Muscle of leg (tissue), 11 donors: ENCODE data around the gene RCSD1. TPM values are rescaled to one million over a fixed set of nuclear protein-coding genes. Genes with fewer than 3 reads are reported as not detected.

Experiments
- DNase-seq: peaks from one replicate; pipeline ENCODE4 v3.0.0; 2013
- H3K27ac ChIP-seq: one replicate; pipeline ENCODE4 v1.5.1; 2013; ENCODE audit warnings: mild to moderate bottlenecking, low read length, control low read depth
- H3K27me3 ChIP-seq: one replicate; pipeline ENCODE4 v1.6.1; 2013; ENCODE audit warnings: low read length; ENCODE audit not compliant: control insufficient read depth, insufficient read depth
- H3K36me3 ChIP-seq: one replicate; pipeline ENCODE4 v1.6.1; 2013; ENCODE audit warnings: low read length; ENCODE audit not compliant: control insufficient read depth, insufficient read depth
- H3K4me1 ChIP-seq: one replicate; pipeline ENCODE4 v1.6.1; 2013; ENCODE audit warnings: low read length; ENCODE audit not compliant: control insufficient read depth, insufficient read depth
- H3K4me3 ChIP-seq: one replicate; pipeline ENCODE4 v1.5.1; 2013; ENCODE audit warnings: low read length, control low read depth
- H3K9me3 ChIP-seq: replicated peaks from 2 replicates; pipeline ENCODE4 v1.6.1; 2013; ENCODE audit warnings: low read depth, low read length; ENCODE audit not compliant: control insufficient read depth
- WGBS: methylation state at CpG from one replicate; pipeline ENCODE4 v1.1.5; 2013; ENCODE audit warnings: missing lambda C conversion rate; ENCODE audit not compliant: insufficient coverage; 5-methylcytosine and 5-hydroxymethylcytosine counted together
- polyA plus RNA-seq, 8 donors: library from polyadenylated mRNA; unstranded; fragments of 120-200 nt; gene quantifications; one replicate each; pipeline versions ENCODE4 v1.2.1 to v1.2.3, GENCODE V29; 2013; ENCODE audit warnings: inconsistent platforms in 1 of 8, low replicate concordance in 1 of 8; ENCODE audit not compliant: insufficient read length in 8 of 8, insufficient read depth in 1 of 8
- total RNA-seq: library from RNA; stranded (reverse); fragments of 120-200 nt; gene quantifications from one replicate; pipeline ENCODE4 v1.2.4, GENCODE V29; 2013

Gene RCSD1
- total and polyA plus RNA-seq, 9 donors: 31.4 to 60.6 (median 40.8) TPM

DNA sequence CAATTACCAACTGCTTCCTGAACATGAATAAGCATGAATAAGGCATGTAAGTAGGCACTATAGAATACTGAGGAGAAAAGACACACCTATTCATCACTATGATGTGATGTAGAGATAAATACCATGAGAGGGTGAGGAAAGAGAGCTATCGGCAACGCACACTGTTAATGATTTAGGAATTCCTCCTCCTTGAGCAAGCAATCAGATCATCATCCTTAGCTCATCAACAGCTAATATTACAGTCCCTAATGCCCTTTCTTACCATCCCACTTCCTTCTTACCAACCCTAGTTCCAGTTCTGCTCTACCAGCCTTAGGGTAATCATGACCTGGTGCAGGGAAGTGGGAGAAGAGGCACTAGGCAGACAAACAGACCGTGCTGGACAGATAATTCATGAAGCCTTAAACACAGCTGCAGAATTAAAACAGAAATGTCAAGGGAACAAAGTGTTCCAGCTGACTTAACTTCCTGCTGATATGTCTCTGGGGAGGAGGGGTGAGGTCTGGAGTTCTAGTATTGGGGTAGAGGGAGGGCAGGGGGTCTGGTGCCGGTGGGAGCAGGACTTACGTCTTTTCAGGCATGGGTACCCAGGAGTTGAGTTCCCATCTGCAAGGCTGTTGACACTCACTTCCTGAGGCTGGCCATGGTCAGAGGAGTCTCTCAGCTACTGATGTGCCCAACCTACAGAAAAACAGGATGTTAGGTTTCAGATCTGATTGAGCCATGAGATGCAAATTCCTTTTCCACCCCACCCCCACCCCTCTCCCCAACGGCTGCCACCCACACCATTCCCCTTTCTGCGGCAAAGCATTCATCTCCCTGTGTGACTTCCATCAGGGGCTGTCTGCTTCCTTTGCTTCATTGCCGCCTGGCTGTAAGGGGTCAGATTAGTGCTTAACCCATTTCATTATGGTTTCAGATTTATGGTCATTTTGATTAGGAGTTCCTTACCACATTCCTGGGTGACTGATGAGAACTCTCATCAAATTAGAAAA, 12.6 kb upstream of the RCSD1 start:
- Histone ChIP-seq H3K36me3 (no peaks in the 10 kb centered on the region), H3K27ac (no peak overlapping the region), H3K27me3 (no peaks in the 10 kb centered on the region), H3K9me3 (peaks cover 6% of the 10 kb centered on the region), H3K4me3 (no peak overlapping the region), H3K4me1 (peaks cover 7% of the 10 kb centered on the region)
- peak; percentile 59 for DNase-seq
- WGBS: 17% methylated on average over 1 of the region's 8 CpGs

- H3K27ac ChIP-seq: no peak overlapping the region
- H3K27me3 ChIP-seq: no peaks in the 10 kb centered on the region
- H3K36me3 ChIP-seq: no peaks in the 10 kb centered on the region
- H3K9me3 ChIP-seq: peaks cover 6% of the 10 kb centered on the region
- WGBS: 85% methylated on average over 10 of the region's 13 CpGs
- no peak for DNase-seq
- peaks cover 7% of the 10 kb centered on the region for H3K4me1 ChIP-seq
- no peak overlapping the region for H3K4me3 ChIP-seq
Measured at GRCh38 chr1:167618366-167618765, 11.7 kb upstream of the RCSD1 start.

GRCh38 chr1:167618789-167619188, 11.2 kb upstream of the RCSD1 start:
- Histone ChIP-seq H3K36me3 (no peaks in the 10 kb centered on the region), H3K4me1 (peaks cover 7% of the 10 kb centered on the region), H3K4me3 (no peak overlapping the region), H3K27ac (no peak overlapping the region), H3K27me3 (no peaks in the 10 kb centered on the region), H3K9me3 (peaks cover 6% of the 10 kb centered on the region)
- no CpG with 5 or more reads among the region's 3 CpGs for WGBS
- no peak for DNase-seq

DNA sequence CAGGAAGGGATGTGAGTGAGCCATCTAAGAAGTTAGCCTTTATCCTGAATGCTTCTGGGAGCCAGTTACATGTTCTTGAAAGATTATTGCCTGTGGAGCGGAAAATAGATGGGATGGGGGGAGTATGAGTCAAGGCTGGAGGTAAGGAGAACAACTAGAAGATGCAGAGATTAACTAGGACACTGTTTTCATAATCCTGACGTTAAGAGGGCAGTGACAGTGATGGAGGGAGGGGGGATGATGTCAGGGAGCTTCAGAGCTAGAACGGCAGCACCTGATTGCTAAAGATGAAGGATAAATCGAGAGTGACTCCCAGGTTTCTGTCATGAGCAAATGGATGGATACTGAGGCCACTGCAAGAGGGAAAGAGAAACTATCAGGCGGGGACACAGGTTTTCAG, 10.0 kb upstream of the RCSD1 start:
- H3K9me3 ChIP-seq: peaks cover under 1% of the 10 kb centered on the region
- H3K4me1 ChIP-seq: peaks cover 7% of the 10 kb centered on the region
- H3K36me3 ChIP-seq: no peaks in the 10 kb centered on the region
- no peak for DNase-seq
- H3K4me3 ChIP-seq: no peak overlapping the region
- H3K27ac ChIP-seq: no peak overlapping the region
- 57% methylated on average over 4 of the region's 5 CpGs for WGBS
- H3K27me3 ChIP-seq: no peaks in the 10 kb centered on the region

- H3K27me3 ChIP-seq: no peaks in the 10 kb centered on the region
- H3K36me3 ChIP-seq: no peaks in the 10 kb centered on the region
- no peak for DNase-seq
- WGBS: no CpG with 5 or more reads among the region's 4 CpGs
- H3K27ac ChIP-seq: no peak overlapping the region
- no peak overlapping the region for H3K4me3 ChIP-seq
- H3K9me3 ChIP-seq: no peaks in the 10 kb centered on the region
- peaks cover 7% of the 10 kb centered on the region for H3K4me1 ChIP-seq
Measured at GRCh38 chr1:167621780-167622313, 8.2 kb upstream of the RCSD1 start.

- H3K27me3 ChIP-seq: no peaks in the 10 kb centered on the region
- no peaks in the 10 kb centered on the region for H3K36me3 ChIP-seq
- no peak overlapping the region for H3K4me3 ChIP-seq
- H3K4me1 ChIP-seq: peaks cover 12% of the 10 kb centered on the region
- DNase-seq: no peak
- H3K27ac ChIP-seq: no peak overlapping the region
- no CpG with 5 or more reads among the region's 3 CpGs for WGBS
- H3K9me3 ChIP-seq: no peaks in the 10 kb centered on the region
Measured at GRCh38 chr1:167623951-167624350, 6.1 kb upstream of the RCSD1 start.

DNA sequence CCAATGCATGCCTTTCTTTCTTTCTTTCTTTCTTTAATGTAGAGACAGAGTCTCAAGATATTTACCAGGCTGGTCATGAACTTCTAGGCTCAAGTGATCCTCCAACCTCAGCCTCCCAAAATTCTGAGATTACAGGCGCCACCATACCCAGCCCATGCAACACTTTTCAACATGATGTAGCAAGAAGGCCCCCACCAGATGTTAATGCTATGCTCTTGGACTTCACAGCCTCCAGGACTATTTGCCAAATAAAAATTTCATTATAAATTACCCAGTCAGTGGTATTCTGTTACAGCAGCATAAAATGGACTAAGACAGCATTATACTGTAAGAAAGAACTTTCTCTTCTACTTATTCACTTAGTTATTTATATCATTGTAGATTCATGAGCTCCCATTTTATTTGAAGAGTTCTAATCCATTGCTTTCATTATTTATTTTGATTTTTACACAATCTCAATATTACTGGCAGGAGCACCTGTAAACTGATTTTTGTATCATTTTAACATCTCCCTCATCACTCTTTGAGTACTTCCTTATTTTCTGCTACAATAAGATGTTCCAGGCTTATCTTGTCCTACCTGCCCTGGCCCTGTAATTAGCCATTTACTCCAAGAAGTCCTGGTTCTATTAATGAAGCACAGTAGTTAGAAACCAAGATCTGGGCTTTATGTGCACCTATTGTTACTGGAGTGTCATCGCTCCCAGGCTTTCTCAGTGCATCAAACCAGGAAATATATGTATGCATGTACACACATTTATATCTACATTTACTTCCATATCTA, 4.8 kb upstream of the RCSD1 start:
- WGBS: 90% methylated on average over 1 of the region's 2 CpGs
- Histone ChIP-seq H3K27ac (no peak overlapping the region), H3K4me3 (no peak overlapping the region), H3K9me3 (no peaks in the 10 kb centered on the region), H3K4me1 (peaks cover 21% of the 10 kb centered on the region), H3K36me3 (no peaks in the 10 kb centered on the region), H3K27me3 (peaks cover under 1% of the 10 kb centered on the region)
- DNase-seq: no peak

GRCh38 chr1:167627615-167627864, 2.5 kb upstream of the RCSD1 start:
- H3K4me1 ChIP-seq: peaks cover 39% of the 10 kb centered on the region
- no peak overlapping the region for H3K4me3 ChIP-seq
- peak; percentile 53 for DNase-seq
- H3K9me3 ChIP-seq: no peaks in the 10 kb centered on the region
- peak overlapping the region; percentile 75 for H3K27ac ChIP-seq
- H3K27me3 ChIP-seq: peaks cover 3% of the 10 kb centered on the region
- no peaks in the 10 kb centered on the region for H3K36me3 ChIP-seq
- no CpG with 5 or more reads among the region's 3 CpGs for WGBS

- Histone ChIP-seq H3K27ac (peak overlapping the region; percentile 75), H3K27me3 (peaks cover 3% of the 10 kb centered on the region), H3K4me1 (peaks cover 41% of the 10 kb centered on the region), H3K36me3 (no peaks in the 10 kb centered on the region), H3K4me3 (no peak overlapping the region), H3K9me3 (no peaks in the 10 kb centered on the region)
- DNase-seq: peak; percentile 51
- 55% methylated on average over 7 of the region's 10 CpGs for WGBS
Measured at GRCh38 chr1:167627865-167628641, 2.0 kb upstream of the RCSD1 start.
